DLD1 (cell line): ENCODE measurements around the gene MYBPH.

Source experiments
- in situ Hi-C: cut with HindIII; loops from 2 replicates; pipeline ENCODE4 v1.10.0; 2017; ENCODE audit warnings: low sequenced_read_pairs

Gene MYBPH

GRCh38 chr1:203180611-203181330 is 5.1 kb upstream of the MYBPH start:
- in situ Hi-C loops, result no loop called here

DNA sequence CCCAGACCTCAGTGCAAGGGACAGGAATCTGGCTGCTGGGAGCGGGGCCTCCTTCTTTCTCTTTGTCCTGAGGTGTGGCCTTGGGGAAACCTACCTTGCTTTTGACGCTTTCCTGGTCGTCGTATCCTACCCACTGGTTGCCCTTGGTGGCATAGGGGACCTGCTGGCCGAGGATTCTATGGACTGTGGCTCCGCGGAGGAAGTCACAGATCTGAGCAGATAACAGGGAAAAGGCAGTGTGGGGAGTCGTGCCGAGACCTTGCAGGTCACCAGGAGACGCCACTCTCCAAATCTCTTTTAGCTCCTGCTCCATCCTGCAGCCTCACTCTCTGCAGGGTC is 4.0 kb upstream of the MYBPH start:
- in situ Hi-C loops, result no loop called here

DNA sequence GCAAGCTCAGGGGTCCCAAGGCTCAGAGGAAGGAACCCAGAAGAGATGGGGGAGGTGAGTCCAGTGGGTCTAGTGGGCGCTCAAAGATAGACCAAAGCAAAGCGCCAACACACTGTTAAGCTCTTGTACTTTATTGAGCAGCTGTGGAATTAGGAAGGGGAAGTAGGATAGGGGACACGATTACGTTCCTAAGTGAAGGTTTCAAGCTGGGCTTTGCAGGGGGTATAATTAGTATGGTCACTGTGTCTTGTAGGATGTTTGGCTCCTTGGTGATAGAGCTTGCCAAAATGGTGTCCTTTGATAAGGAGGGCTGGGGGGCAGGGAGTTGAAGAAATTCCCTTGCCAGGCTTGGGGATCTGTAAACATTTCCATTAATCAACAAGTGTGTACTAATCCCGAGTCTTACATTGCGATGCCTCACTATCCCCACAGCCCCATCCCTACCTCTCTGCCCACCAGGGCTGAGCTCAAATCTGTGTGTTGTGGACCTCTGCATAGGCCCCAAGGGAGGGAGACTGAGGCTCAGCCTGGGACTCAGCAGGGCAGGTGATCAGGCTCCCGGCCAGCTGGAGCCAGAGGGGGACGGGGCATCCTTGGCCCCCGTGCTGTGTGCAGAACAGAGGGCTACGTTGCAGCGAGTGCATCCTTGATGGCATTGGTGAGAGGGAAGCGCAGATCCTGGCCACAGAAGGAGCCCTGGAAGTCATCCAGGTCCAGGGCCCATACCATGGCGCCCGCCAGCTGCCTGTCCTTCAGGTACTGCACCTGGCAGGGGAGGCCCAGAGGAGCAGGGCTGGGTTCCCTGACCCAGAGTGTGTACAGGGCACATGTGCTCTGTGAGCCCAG is 3.4 kb upstream of the MYBPH start:
- in situ Hi-C loops, result no loop called here

GRCh38 chr1:203178083-203178482 is 2.5 kb upstream of the MYBPH start:
- in situ Hi-C loops, result no loop called here

- in situ Hi-C loops, result no loop called here
These were observed 1.9 kb upstream of the MYBPH start for GRCh38 chr1:203177470-203178039.

DNA sequence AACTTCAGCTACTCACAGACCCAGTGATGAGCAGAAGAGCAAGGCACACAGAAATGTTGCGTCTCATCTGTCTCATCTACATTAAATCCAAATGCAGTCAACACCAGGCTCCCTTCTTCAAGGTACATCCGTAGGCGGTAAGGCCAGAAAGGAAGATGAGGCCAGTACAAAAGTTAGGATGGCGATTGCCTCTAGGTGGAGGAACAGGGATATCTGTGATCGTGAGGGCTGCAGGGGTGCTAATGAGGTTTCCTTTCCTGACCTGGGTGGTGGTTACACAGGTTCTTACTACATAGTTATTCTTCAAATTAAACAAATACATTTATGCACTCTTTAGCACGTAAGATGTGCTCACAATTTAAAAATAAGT is 1.4 kb upstream of the MYBPH start:
- in situ Hi-C loops, result no loop called here

GRCh38 chr1:203176273-203177035 is 828 bp upstream of the MYBPH start:
- in situ Hi-C loops, result no loop called here

- in situ Hi-C loops, result no loop called here
These were observed 208 bp upstream of the MYBPH start for GRCh38 chr1:203175827-203176241.

GRCh38 chr1:203174324-203174985 is 1.2 kb downstream of the MYBPH start:
- in situ Hi-C loops, result no loop called here

DNA sequence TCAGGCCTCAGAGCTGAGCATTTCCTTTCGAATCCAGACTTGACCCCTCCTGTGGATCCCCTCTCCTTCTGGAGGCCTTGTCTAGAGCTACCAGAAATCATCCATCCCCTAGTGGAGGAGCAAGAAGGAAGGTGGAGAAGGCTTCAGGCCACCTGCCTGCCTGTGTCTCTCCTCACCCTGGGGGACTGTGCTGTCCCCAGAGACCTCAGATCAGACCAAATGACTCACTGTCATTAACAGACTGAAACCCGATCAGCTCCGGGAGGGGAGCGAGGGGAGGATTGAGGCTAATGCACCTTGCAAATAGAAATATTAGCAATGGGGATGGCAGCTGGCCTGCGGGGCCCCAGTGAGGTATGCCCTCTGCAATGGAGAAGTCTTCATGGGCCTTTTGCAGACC is 2.1 kb downstream of the MYBPH start:
- in situ Hi-C loops, result no loop called here

DNA sequence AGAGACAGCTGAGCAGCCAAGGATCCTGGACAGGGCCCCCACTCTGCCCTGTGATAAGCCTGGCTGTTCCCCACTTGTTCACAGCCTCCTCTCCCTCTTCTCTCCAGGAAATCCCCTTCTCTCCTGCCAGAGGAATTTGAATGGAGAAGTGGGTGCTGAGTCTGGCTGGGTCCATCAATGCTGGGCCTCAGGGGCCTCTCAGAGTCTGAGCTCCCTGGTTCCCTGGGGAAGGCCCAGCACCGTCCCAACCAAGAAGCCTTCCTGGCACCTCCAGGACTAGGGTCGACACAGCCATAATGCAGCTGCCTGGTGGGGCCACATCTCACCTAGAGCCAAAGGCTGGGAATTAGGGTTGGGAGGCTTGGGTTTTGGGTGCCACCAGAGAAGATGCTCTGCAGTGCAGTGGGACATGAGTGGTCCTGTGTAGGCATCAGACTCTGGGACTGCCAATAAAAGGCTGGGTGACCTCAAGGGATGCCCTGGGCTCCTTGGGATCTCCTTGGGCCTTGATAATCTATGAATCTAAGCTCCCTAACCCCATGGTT is 2.5 kb downstream of the MYBPH start:
- in situ Hi-C loops, result no loop called here

GRCh38 chr1:203172184-203173010 is 3.2 kb downstream of the MYBPH start:
- in situ Hi-C loops, result no loop called here

DNA sequence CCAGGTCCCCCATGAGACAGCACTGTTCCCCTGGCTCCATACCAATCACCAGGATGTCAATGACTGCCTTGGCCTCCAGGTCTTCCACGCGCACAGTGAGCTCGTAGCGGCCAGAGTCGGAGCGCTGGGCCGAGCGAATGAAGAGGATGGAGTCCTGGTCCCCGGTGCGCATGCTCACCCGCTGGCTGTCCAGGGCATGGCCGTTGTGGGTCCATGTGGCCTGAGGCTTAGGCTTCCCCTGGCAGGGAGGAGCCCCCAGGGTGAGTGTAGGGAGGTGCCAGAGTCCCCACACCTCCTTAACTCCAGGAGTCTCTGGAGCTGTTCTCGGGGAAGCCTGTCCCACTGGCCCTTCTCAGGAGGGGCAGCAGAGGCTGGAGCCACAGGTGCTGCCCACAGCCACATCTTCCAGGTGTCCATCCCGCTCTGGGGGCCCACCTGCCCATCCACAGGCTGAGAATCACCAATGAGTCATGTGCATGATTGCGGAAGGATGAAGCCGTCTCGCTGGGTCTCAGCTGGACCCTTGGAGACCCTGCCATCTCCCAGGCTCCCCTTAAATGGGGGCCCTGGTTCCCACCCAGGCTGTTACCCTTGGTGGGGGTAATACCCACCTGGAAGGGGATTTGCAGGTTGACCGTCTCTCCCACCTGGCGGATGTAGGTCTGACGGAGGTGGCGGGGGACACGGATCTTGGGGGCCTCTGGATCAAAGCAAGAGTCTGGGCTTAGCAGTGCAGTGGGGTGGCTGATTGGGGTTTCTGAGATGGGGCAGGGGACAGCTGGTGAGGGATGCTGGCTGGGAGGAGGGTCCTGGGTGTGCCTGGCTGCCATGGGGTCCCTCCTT is 4.1 kb downstream of the MYBPH start:
- in situ Hi-C loops, result no loop called here

GRCh38 chr1:203170625-203171330 is 4.8 kb downstream of the MYBPH start:
- in situ Hi-C loops, result no loop called here

- in situ Hi-C loops, result no loop called here
These were observed 5.7 kb downstream of the MYBPH start for GRCh38 chr1:203169770-203170520.

GRCh38 chr1:203168991-203169390 is 6.6 kb downstream of the MYBPH start:
- in situ Hi-C loops, result no loop called here

GRCh38 chr1:203168256-203168786 is 7.3 kb downstream of the MYBPH start:
- in situ Hi-C loops, result no loop called here
